Vagina (tissue), 2 donors: Measurements from ENCODE around the gene TFDP2.

Experiments used
- POLR2A ChIP-seq, 2 donors: fragments of 450-650 bp; IDR thresholded peaks; one replicate each; pipeline ENCODE4 v1.6.1; 2017; ENCODE audit warnings: antibody characterized with exemption in 2 of 2, mild to moderate bottlenecking in 2 of 2, moderate library complexity in 2 of 2
- POLR2AphosphoS5 ChIP-seq, 2 donors: sonication (generic); formaldehyde crosslinking; IDR thresholded peaks; one replicate each; pipeline ENCODE4 v1.9.0; 2017; ENCODE audit warnings: antibody characterized with exemption in 2 of 2, mild to moderate bottlenecking in 2 of 2, low read depth in 1 of 2; ENCODE audit not compliant: insufficient read depth in 1 of 2
- TF ChIP-seq, protein P1 (sequence below), 3 experiments: fragments of 450-650 bp in 2 of 3; fragments of 200-600 bp in 1 of 3; sonication (generic) in 1 of 3; IDR thresholded peaks; one replicate each; pipeline ENCODE4 v1.5.1; 2017 to 2019; ENCODE audit warnings: antibody characterized with exemption in 3 of 3, mild to moderate bottlenecking in 2 of 3, moderate library complexity in 2 of 3

DNA sequence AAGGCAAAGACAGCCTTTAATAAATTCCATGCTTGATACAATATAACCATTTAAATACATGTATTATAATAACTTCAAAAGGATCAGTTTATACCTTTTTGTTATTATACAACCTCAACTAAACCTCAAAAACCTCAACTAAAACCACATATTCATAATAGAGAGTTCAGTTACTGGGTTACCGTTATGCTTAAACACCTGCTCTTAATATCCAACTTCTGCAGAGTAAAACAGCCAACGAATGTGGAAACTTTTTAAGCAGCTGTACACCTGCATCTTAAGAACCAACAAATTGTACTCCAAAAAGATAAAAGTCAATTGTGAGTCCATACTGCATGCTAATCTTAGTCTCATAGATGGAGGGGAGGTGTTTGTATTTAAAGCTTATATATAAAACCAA, 53.5 kb downstream of the TFDP2 start:
- TF ChIP-seq, protein P1, sequence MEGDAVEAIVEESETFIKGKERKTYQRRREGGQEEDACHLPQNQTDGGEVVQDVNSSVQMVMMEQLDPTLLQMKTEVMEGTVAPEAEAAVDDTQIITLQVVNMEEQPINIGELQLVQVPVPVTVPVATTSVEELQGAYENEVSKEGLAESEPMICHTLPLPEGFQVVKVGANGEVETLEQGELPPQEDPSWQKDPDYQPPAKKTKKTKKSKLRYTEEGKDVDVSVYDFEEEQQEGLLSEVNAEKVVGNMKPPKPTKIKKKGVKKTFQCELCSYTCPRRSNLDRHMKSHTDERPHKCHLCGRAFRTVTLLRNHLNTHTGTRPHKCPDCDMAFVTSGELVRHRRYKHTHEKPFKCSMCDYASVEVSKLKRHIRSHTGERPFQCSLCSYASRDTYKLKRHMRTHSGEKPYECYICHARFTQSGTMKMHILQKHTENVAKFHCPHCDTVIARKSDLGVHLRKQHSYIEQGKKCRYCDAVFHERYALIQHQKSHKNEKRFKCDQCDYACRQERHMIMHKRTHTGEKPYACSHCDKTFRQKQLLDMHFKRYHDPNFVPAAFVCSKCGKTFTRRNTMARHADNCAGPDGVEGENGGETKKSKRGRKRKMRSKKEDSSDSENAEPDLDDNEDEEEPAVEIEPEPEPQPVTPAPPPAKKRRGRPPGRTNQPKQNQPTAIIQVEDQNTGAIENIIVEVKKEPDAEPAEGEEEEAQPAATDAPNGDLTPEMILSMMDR (IDR thresholded peaks at IDR 0.05): no peak
- no peak for TF ChIP-seq POLR2A (IDR thresholded peaks at IDR 0.05)
- TF ChIP-seq POLR2AphosphoS5 (IDR thresholded peaks at IDR 0.05; ENCODE audit: insufficient read depth in 1 of 2, low read depth in 1 of 2): no peak
